GM19035 (cell line): ENCODE results near the gene LEMD1.
"Not testable (repeated sequence)": the region's sequence is repeated elsewhere in the genome, so short reads cannot be mapped to it uniquely, and the experiment has no call there.

Experiments
- ATAC-seq: cut with Tn5 transposase; IDR thresholded peaks from one replicate; pipeline ENCODE4 v1.9.1; 2021; ENCODE audit not compliant: unreplicated experiment

Gene LEMD1

GRCh38 chr1:205382561-205382960 lies 39.3 kb downstream of the LEMD1 start:
- ATAC-seq, result no peak

DNA sequence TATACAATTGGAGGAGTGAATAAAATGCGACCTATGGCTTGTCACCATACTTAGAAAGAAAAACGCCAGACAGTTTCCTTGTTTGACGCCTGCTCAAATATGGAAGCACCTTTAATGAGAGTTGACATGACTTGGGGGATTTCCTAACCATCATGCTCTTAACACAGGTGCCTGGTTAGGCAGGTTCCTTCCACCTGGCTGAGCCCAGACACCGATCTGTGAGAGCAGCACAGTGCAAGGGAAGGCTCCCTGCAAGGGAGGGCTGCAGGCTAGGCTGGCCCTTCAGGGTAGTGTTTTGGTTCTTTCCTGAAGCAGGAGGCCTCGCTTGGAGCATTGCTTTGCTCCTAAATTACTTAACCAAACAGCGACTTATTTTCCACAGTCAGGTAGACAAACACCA lies 40.6 kb downstream of the LEMD1 start:
- no peak for ATAC-seq

- ATAC-seq, result no peak
These were observed 41.0 kb downstream of the LEMD1 start for GRCh38 chr1:205380882-205381281.

- ATAC-seq, result no peak
These were observed 42.8 kb downstream of the LEMD1 start for GRCh38 chr1:205379056-205379455.

GRCh38 chr1:205377355-205377754 lies 44.5 kb downstream of the LEMD1 start:
- no peak for ATAC-seq

DNA sequence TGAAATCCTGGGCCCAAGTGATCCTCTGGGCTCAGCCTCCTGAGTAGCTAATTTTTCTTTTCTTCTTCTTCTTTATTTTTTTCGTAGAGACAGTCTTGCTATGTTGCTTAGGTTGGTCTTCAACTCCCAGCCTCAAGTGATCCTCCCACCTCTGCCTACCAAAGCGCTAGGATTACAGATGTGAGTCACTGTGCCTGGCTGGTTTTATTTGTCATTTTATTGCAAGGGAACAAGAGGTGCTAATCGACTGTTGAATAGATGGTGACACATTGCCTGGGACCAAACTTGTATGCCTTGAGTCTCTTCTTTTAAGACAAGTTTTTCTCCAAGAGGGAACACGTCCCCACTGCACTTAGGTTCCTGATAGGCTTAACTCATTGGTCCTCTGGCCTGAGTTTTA lies 45.1 kb downstream of the LEMD1 start:
- ATAC-seq, result no peak

- no peak for ATAC-seq
These were observed 45.9 kb downstream of the LEMD1 start for GRCh38 chr1:205375835-205376545.

- ATAC-seq, result no peak
These were observed 47.4 kb downstream of the LEMD1 start for GRCh38 chr1:205374210-205375078.

DNA sequence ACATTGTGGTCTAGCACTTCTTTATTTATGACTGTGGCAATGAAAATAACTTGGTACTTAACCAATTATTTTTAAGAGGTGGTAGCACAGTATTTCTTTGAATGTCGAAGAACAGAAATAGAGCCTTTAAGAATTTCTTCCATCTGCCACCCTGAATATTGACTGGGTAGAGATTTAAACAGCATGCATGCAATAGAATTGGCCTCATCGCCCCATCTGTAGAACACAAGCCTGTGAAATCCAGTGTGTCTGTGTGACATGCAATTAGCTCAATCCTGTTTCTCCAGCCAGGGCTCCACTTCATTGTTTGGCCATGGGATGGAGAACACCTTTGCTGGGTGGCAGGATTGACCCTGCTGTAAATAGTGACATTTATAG lies 48.1 kb downstream of the LEMD1 start:
- no peak for ATAC-seq

- no peak for ATAC-seq
These were observed 48.6 kb downstream of the LEMD1 start for GRCh38 chr1:205373022-205373797.

GRCh38 chr1:205371871-205372660 lies 49.8 kb downstream of the LEMD1 start:
- ATAC-seq, result no peak

DNA sequence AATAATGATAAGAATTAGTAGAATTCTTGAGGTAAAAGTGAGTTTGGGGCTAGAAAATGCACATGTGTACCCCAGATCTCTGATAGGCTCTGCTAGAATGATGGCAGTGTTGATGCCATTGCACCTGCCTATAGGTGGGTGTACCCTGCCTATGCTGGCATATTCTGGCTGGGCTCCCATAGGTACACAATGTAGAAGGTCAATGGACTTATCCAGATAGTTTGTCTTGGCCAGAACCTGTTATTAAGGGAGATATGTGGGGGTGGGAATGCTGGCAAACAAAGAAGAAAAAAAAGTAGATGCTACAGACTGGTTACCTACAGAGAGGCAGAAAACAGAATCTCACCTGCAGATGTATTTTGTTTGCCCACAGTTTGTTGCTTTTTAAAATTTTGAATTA lies 51.1 kb downstream of the LEMD1 start:
- no peak for ATAC-seq

- ATAC-seq, result no peak
These were observed 52.1 kb downstream of the LEMD1 start for GRCh38 chr1:205369701-205370123.

DNA sequence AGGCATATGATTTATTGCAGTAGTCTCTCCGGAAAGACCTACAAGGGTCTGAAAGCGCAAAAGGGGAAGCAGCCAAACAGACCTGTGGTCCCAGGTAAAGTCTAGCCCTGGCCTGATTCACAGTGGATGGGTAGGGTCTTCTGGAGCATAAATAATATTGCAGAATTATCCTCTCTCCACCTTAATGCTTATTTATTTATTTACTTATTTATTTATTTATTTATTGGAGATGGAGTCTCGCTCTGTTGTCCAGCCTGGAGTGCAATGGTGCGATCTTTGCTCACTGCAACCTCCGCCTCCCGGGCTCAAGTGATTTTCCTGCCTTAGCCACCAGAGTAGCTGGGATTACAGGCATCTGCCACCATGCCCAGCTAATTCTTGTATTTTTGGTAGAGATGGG lies 53.4 kb downstream of the LEMD1 start:
- ATAC-seq, result no peak

GRCh38 chr1:205365945-205366463 lies 55.9 kb downstream of the LEMD1 start:
- no peak for ATAC-seq

GRCh38 chr1:205365086-205365485 lies 56.8 kb downstream of the LEMD1 start:
- ATAC-seq, result not testable (repeated sequence)

DNA sequence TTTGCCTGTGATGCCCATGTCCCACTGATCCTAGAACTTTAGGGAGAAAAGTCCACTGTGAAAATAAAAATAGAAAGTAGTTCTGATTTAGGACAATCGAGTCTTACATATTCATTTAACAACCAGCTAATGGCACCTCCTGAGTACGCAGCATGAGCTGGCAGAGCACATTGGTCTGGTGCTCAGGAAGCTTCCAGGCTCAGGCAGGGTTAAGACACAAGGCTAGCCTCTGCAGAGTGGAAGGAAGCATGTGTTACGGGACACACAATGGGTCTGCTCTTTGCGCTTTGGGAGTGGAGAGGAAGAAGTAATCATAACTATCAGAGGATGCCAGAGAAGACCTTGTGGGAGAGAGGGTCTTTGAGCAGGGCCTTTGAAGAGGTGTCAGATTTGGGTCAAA lies 61.0 kb downstream of the LEMD1 start:
- no peak for ATAC-seq

DNA sequence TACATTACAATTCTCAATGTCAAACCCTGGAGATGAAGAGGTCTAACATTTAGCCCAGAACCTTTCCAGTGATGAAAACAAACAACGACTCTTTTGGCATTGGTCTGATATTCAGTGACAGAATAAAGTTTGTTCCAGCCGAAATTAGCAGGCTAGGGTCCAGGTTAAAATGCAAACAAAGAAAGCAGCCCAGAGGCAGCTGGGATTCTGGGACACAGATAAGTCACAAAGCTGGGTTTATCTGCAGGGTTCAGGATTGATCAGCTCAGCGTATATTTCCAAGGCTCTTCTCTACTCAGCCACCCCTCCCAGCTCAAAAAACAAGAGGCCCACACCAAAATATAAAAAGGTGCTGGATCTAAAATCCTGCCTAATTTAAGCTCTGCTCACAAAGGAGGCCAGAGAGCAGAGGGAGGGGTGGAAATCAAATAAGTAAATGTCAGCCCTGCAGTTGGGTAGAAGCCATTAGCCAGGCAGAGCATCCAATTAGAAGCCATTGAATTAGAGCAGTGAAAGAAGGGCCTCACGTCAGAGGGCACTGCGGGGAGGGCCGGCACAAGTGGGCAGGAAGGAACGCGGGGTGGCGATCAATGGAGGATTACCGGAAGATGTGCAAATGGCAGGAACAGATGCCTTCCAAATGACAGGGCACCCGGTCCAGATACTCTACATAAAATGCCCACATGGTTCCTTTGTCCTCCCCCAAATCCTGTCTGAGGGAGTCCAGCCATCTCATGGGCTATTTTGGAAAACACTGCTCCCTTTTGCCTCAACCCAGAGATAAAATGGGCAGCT lies 61.9 kb downstream of the LEMD1 start:
- no peak for ATAC-seq

DNA sequence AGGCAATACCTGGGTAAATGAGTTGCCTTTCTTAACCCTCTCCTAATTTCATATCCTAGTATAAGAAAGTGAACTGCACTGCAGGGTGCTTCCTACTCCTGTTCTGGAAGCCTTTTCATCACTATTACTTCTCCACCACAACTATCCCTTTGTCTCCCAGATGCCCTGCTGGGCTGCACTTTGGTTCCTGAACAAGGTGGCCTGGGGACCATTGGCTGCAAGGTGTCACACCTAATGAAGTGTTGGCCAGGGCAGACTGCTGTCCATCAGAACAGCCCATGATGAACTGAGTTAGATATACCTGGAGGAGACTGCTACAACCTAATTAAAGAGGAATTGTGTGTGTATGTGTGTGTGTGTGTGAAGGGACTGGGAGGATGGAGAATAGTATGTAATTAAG lies 63.3 kb downstream of the LEMD1 start:
- ATAC-seq, result no peak

GRCh38 chr1:205357567-205357966 lies 64.3 kb downstream of the LEMD1 start:
- ATAC-seq, result no peak
